ENCODE measurements around the gene MCIDAS. TPM values are rescaled to one million over a fixed set of nuclear protein-coding genes. Genes with fewer than 3 reads are reported as not detected.

Gene MCIDAS
- total RNA-seq, 1 donor from 2014 or later: not detected

DNA sequence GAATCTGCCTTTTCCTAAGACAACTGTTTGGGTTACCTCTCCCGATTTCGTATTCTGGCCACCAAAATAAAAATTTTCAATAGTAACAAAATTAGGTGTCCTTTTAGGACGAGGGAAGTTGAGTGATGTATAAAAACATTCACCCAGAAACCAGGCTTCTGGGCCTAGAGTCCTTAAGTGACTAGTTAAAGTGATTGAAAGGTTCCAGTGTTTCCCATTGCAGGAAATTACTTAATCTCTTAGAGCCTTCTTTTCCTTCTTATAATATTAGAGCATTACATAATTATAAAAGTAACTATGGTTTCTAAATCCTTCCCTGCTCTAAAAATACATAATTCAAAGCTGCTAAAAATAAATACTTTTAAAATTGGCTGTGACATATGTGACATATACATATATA lies 7.3 kb downstream of the MCIDAS start:
- no peaks in the 10 kb centered on the region for H3K4me1 ChIP-seq
- H3K36me3 ChIP-seq: no peaks in the 10 kb centered on the region
- DNase-seq (ENCODE audit: low spot score in 2 of 2): no peak
- intact Hi-C loops (cut with DNase I): no loop called here
- no peak overlapping the region for H3K27ac ChIP-seq
- H3K4me3 ChIP-seq: no peak overlapping the region
- no peaks in the 10 kb centered on the region for H3K9me3 ChIP-seq
- H3K27me3 ChIP-seq: peaks cover 21% of the 10 kb centered on the region
- TF ChIP-seq, protein P1, sequence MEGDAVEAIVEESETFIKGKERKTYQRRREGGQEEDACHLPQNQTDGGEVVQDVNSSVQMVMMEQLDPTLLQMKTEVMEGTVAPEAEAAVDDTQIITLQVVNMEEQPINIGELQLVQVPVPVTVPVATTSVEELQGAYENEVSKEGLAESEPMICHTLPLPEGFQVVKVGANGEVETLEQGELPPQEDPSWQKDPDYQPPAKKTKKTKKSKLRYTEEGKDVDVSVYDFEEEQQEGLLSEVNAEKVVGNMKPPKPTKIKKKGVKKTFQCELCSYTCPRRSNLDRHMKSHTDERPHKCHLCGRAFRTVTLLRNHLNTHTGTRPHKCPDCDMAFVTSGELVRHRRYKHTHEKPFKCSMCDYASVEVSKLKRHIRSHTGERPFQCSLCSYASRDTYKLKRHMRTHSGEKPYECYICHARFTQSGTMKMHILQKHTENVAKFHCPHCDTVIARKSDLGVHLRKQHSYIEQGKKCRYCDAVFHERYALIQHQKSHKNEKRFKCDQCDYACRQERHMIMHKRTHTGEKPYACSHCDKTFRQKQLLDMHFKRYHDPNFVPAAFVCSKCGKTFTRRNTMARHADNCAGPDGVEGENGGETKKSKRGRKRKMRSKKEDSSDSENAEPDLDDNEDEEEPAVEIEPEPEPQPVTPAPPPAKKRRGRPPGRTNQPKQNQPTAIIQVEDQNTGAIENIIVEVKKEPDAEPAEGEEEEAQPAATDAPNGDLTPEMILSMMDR (IDR thresholded peaks at IDR 0.05): no peak

DNA sequence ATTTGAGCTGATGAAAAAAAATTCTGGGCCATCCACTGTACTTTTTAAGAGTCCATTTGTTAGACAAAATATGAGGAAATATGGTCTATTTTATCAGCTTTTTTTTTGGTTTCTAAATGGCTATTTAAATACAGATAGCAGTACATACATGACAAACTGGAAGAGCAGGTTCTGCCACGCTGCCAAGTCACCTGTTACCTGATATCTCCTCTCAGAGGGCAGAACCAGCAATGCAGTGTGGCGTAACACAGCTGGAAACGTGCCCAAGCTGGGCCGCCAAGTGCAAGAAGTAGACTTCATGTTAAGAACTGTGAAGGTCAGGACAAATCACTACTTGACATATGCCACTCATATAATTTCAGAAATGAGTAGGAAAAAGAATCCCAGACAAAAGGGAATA lies 8.1 kb downstream of the MCIDAS start:
- TF ChIP-seq, protein P1 (IDR thresholded peaks at IDR 0.05): no peak
- peaks cover 21% of the 10 kb centered on the region for H3K27me3 ChIP-seq
- no peaks in the 10 kb centered on the region for H3K4me1 ChIP-seq
- no peak for DNase-seq (ENCODE audit: low spot score in 2 of 2)
- intact Hi-C loops (cut with DNase I): no loop called here
- no peak overlapping the region for H3K4me3 ChIP-seq
- no peak overlapping the region for H3K27ac ChIP-seq
- H3K36me3 ChIP-seq: no peaks in the 10 kb centered on the region
- H3K9me3 ChIP-seq: no peaks in the 10 kb centered on the region

- Histone ChIP-seq H3K4me3 (no peak overlapping the region), H3K27ac (no peak overlapping the region), H3K9me3 (no peaks in the 10 kb centered on the region), H3K36me3 (no peaks in the 10 kb centered on the region), H3K4me1 (no peaks in the 10 kb centered on the region), H3K27me3 (no peaks in the 10 kb centered on the region)
- DNase-seq (ENCODE audit: low spot score in 2 of 2): no peak
- intact Hi-C loops (cut with DNase I): no loop called here
- TF ChIP-seq, protein P1 (IDR thresholded peaks at IDR 0.05): no peak
Measured at GRCh38 chr5:55211184-55211874, 15.8 kb downstream of the MCIDAS start.

DNA sequence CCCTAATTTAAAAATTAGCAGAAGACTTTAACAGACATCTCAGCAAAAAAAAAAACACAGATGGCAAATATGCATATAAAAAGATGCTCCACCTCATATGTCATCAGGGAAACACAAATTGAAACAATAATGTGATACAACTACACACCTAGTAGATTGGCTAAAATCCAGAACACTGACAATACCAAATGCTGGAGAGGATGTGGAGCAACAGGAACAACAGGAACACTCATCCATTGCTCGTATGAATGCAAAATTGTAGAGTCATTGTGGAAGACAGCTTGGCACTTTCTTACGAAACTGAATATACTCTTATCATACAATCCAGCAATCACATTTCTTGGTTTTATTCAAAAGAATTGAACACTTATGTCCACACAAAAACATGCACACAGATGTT lies 22.1 kb downstream of the MCIDAS start:
- Histone ChIP-seq H3K36me3 (no peaks in the 10 kb centered on the region), H3K27ac (no peak overlapping the region), H3K27me3 (no peaks in the 10 kb centered on the region), H3K4me3 (no peak overlapping the region), H3K9me3 (no peaks in the 10 kb centered on the region), H3K4me1 (no peaks in the 10 kb centered on the region)
- intact Hi-C loops (cut with DNase I): no loop called here
- TF ChIP-seq, protein P1 (IDR thresholded peaks at IDR 0.05): no peak
- DNase-seq (ENCODE audit: low spot score in 2 of 2): no peak

- H3K9me3 ChIP-seq: no peaks in the 10 kb centered on the region
- H3K36me3 ChIP-seq: no peaks in the 10 kb centered on the region
- no peak overlapping the region for H3K27ac ChIP-seq
- no peak for DNase-seq (ENCODE audit: low spot score in 2 of 2)
- TF ChIP-seq, protein P1 (IDR thresholded peaks at IDR 0.05): no peak
- no peaks in the 10 kb centered on the region for H3K4me1 ChIP-seq
- no peaks in the 10 kb centered on the region for H3K27me3 ChIP-seq
- intact Hi-C loops (cut with DNase I): no loop called here
- no peak overlapping the region for H3K4me3 ChIP-seq
Measured at GRCh38 chr5:55191165-55191564, 36.0 kb downstream of the MCIDAS start.

All from ascending aorta (tissue), 2 donors.